Activated CD8-positive, alpha-beta T cell treated with anti-CD3 and anti-CD28 coated beads for 36 hours (primary cell): Measurements from ENCODE around the gene MAP2K5. TPM values are rescaled to one million over a fixed set of nuclear protein-coding genes. Genes with fewer than 3 reads are reported as not detected.

Experiments used
- ATAC-seq: fragments of 200-7000 bp; cut with Tn5 transposase; one replicate; pipeline ENCODE4 v1.10.0; 2021; ENCODE audit warnings: mild to moderate bottlenecking, moderate library complexity
- CTCF ChIA-PET: fragments of 350-600 bp; sonication (Branson Sonifier 250); formaldehyde crosslinking; loops from one replicate; lab custom pipeline; 2021; ENCODE audit warnings: antibody characterized with exemption; lab: Charles Lee
- POLR2A ChIA-PET: fragments of 350-600 bp; sonication (Branson Sonifier 250); formaldehyde crosslinking; loops from one replicate; lab custom pipeline; 2021; ENCODE audit warnings: antibody characterized with exemption; lab: Charles Lee
- DNase-seq: peaks from one replicate; pipeline ENCODE4 v3.0.0-alpha.2; 2020
- H3K27ac Mint-ChIP-seq: one replicate; pipeline ENCODE4 v1.8.0; 2021; ENCODE audit warnings: mild to moderate bottlenecking, mixed read lengths
- H3K27me3 Mint-ChIP-seq: one replicate; pipeline ENCODE4 v1.8.0; 2021; ENCODE audit warnings: mixed read lengths
- H3K36me3 Mint-ChIP-seq: one replicate; pipeline ENCODE4 v1.8.0; 2021; ENCODE audit warnings: low read depth, mixed read lengths
- H3K4me1 Mint-ChIP-seq: one replicate; pipeline ENCODE4 v1.8.0; 2021; ENCODE audit warnings: low read depth, mixed read lengths
- H3K4me3 Mint-ChIP-seq: one replicate; pipeline ENCODE4 v1.8.0; 2021; ENCODE audit warnings: mild to moderate bottlenecking, moderate library complexity, mixed read lengths
- H3K9me3 Mint-ChIP-seq: one replicate; pipeline ENCODE4 v1.8.0; 2021; ENCODE audit warnings: mixed read lengths
- CTCF ChIP-seq: fragments of 200-600 bp; IDR thresholded peaks from one replicate; pipeline ENCODE4 v1.8.0; 2022; ENCODE audit warnings: antibody characterized with exemption, mild to moderate bottlenecking
- intact Hi-C: fragments of 100-400 bp; cut with micrococcal nuclease; formaldehyde crosslinking; loops from one replicate; pipeline ENCODE4 v1.10.0; 2022
- total RNA-seq, 2 experiments: library from RNA; stranded (reverse); gene quantifications; one replicate each; pipeline ENCODE4 v1.2.3, GENCODE V29; 2021

The MAP2K5 gene
- total RNA-seq, 2 experiments from 2014 or later, result 19.0 to 21.1 TPM

GRCh38 chr15:67512933-67513714 lies 29.4 kb upstream of the MAP2K5 start:
- H3K9me3 Mint-ChIP-seq, result no peaks in the 10 kb centered on the region
- H3K27ac Mint-ChIP-seq, result no peak overlapping the region
- TF ChIP-seq CTCF, result no peak
- CTCF ChIA-PET, result no interaction called here
- peaks cover 4% of the 10 kb centered on the region for H3K4me1 Mint-ChIP-seq
- no peak overlapping the region for H3K4me3 Mint-ChIP-seq
- no peak for DNase-seq
- no peak for ATAC-seq
- no peaks in the 10 kb centered on the region for H3K27me3 Mint-ChIP-seq
- intact Hi-C loops, result no loop called here
- POLR2A ChIA-PET, result no interaction called here
- H3K36me3 Mint-ChIP-seq, result peaks cover 24% of the 10 kb centered on the region

- TF ChIP-seq CTCF, result no peak
- Mint-ChIP-seq H3K27ac (no peak overlapping the region), H3K9me3 (no peaks in the 10 kb centered on the region), H3K36me3 (peaks cover 20% of the 10 kb centered on the region), H3K4me1 (peaks cover 4% of the 10 kb centered on the region), H3K27me3 (no peaks in the 10 kb centered on the region), H3K4me3 (no peak overlapping the region)
- ATAC-seq (no peak), DNase-seq (no peak)
- CTCF ChIA-PET, result interaction anchor here (1.4 kb wide), 1 partner anchor 58 kb away, joined by 3 read pairs; no protein-coding TSS in a partner anchor
- intact Hi-C loops, result no loop called here
- POLR2A ChIA-PET, result interaction anchor here (0.6 kb wide), 1 partner anchor 1570 kb away, joined by 3 read pairs; no protein-coding TSS in a partner anchor
Measured at GRCh38 chr15:67515090-67515489, 27.4 kb upstream of the MAP2K5 start.

- H3K27me3 Mint-ChIP-seq, result no peaks in the 10 kb centered on the region
- POLR2A ChIA-PET, result interaction anchor here (0.6 kb wide), 1 partner anchor 1570 kb away, joined by 3 read pairs; no protein-coding TSS in a partner anchor
- H3K9me3 Mint-ChIP-seq, result no peaks in the 10 kb centered on the region
- peaks cover 20% of the 10 kb centered on the region for H3K36me3 Mint-ChIP-seq
- CTCF ChIA-PET, result interaction anchor here (1.4 kb wide), 1 partner anchor 58 kb away, joined by 3 read pairs; no protein-coding TSS in a partner anchor
- intact Hi-C loops, result no loop called here
- no peak overlapping the region for H3K4me3 Mint-ChIP-seq
- DNase-seq (no peak), ATAC-seq (no peak)
- H3K27ac Mint-ChIP-seq, result no peak overlapping the region
- H3K4me1 Mint-ChIP-seq, result peaks cover 5% of the 10 kb centered on the region
- TF ChIP-seq CTCF, result no peak
Measured at GRCh38 chr15:67515557-67515956, 26.9 kb upstream of the MAP2K5 start.

GRCh38 chr15:67520321-67521028 lies 22.0 kb upstream of the MAP2K5 start:
- Mint-ChIP-seq H3K27ac (peak overlapping the region; percentile 94), H3K27me3 (no peaks in the 10 kb centered on the region), H3K4me1 (peaks cover 25% of the 10 kb centered on the region), H3K4me3 (peak overlapping the region; percentile 96), H3K36me3 (peaks cover 6% of the 10 kb centered on the region), H3K9me3 (no peaks in the 10 kb centered on the region)
- TF ChIP-seq CTCF, result no peak
- ATAC-seq, result no peak
- no peak for DNase-seq
- POLR2A ChIA-PET, result interaction anchor here (0.7 to 1.8 kb wide), 2 partner anchors 13 to 22 kb away, joined by 3 to 5 read pairs; partner anchors contain the start of gene MAP2K5
- intact Hi-C loops, result loop anchor here (10.0 kb wide), 1 partner anchor 314 kb away; no protein-coding TSS in a partner anchor
- CTCF ChIA-PET, result interaction anchor here (1.3 kb wide), 1 partner anchor 317 kb away, joined by 3 read pairs; no protein-coding TSS in a partner anchor
